Prostate gland (tissue), 2 donors: ENCODE data around the gene AATK. TPM values are rescaled to one million over a fixed set of nuclear protein-coding genes. Genes with fewer than 3 reads are reported as not detected.

Experiments
- DNase-seq: peaks from one replicate; pipeline ENCODE4 v3.0.0-alpha.2; 2019; ENCODE audit warnings: low spot score
- H3K27ac ChIP-seq, 2 donors: fragments of 200-600 bp; sonication (generic); 2 replicates each; pipeline ENCODE4 v1.5.1; 2017 to 2019
- H3K27me3 ChIP-seq: fragments of 200-600 bp; sonication (generic); replicated peaks from 2 replicates; pipeline ENCODE4 v1.5.1; 2019; ENCODE audit not compliant: insufficient read depth
- H3K36me3 ChIP-seq, 2 donors: fragments of 200-600 bp; sonication (generic); 1 replicate in 1 of 2; 2 replicates in 1 of 2; pipeline versions ENCODE4 v1.5.1 to v1.8.1; 2017 to 2019
- H3K4me1 ChIP-seq: fragments of 200-600 bp; sonication (generic); replicated peaks from 2 replicates; pipeline ENCODE4 v1.5.1; 2019
- H3K4me3 ChIP-seq, 2 donors: fragments of 200-600 bp; sonication (generic); 2 replicates each; pipeline ENCODE4 v1.5.1; 2017 to 2019
- H3K9me3 ChIP-seq: fragments of 200-600 bp; sonication (generic); 2 replicates; pipeline ENCODE4 v1.5.1; 2017
- POLR2A ChIP-seq: fragments of 450-650 bp; IDR thresholded peaks from one replicate; pipeline ENCODE4 v1.6.1; 2016; ENCODE audit warnings: antibody characterized with exemption, mild to moderate bottlenecking
- POLR2AphosphoS5 ChIP-seq: sonication (generic); formaldehyde crosslinking; IDR thresholded peaks from one replicate; pipeline ENCODE4 v1.6.1; 2017; ENCODE audit warnings: antibody characterized with exemption
- WGBS: methylation state at CpG from one replicate; pipeline ENCODE4 v1.1.5; 2018; 5-methylcytosine and 5-hydroxymethylcytosine counted together
- intact Hi-C: fragments of 100-400 bp; cut with DNase I; formaldehyde crosslinking; loops from one replicate; pipeline ENCODE4 v1.14.2; 2022
- total RNA-seq, 2 donors: library from RNA; depleted of rRNA; stranded (reverse); fragments of >200 nt; gene quantifications; one replicate each; pipeline ENCODE4 v1.1.0, GENCODE V29; 2016
- TF ChIP-seq, protein P1 (sequence below), 4 experiments: fragments of 200-600 bp in 2 of 4; fragments of 450-650 bp in 2 of 4; sonication (generic) in 2 of 4; IDR thresholded peaks; 1 replicate in 3 of 4; 2 replicates in 1 of 4; pipeline ENCODE4 v1.5.1; 2016 to 2019; ENCODE audit warnings: antibody characterized with exemption in 4 of 4, mild to moderate bottlenecking in 2 of 4, moderate library complexity in 2 of 4

The AATK gene
- total RNA-seq, 2 donors from 2014 or later, result 5.2 to 6.6 TPM

DNA sequence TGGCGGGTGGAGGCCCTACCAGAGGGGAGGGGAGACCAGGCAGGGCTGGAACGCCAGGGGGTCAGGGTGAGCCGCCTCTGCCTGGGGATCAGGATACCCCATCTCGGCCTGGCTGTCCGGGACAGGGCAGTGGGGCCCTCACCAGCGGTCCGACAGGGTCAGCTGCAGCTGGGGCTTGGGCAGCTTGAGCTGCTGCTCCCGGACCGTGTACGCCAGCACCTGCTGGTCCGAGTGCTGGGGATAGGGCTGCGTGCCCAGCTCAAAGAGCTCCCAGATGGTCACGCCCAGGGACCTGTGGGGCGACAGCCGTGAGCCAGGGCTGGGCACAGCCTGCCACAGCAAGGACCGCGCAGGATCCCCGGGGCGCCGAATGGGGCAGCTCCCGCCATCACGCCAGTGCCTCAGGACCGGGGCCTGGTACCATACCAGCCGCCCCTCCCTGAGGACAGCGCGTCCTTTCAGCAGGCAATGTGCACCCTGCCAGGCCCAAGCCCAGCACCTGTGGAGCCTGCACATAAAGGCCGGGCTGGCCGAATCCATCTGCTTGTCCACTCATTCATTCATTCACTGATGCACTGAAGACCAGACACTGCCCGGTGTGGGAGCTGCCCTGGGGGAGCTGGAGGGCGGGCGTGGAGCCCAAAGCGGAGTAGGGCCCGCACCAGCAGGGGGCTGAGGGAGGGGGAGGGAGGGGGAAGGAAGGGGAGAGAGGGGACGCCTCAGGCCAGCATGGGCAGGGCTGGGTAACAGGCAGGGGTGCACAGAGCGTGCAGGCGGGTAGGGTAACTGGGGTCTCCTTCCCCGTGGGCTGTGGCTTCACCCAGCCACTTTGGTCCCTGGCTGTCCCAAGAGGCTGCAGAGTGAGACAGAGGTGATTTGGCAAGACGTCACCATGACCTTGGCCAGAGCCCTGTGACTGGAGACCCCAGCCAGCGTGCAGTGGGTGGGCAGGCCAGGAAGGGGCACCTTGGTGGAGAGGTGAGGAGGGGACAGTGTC lies 42.7 kb downstream of the AATK start:
- H3K27ac ChIP-seq, result no peak overlapping the region
- no peak overlapping the region for H3K4me3 ChIP-seq
- intact Hi-C loops, result no loop called here
- H3K27me3 ChIP-seq, result no peaks in the 10 kb centered on the region
- H3K36me3 ChIP-seq, result no peaks in the 10 kb centered on the region
- no peak for DNase-seq
- WGBS, result 91% methylated on average over 24 of the region's 39 CpGs
- TF ChIP-seq, protein P1, sequence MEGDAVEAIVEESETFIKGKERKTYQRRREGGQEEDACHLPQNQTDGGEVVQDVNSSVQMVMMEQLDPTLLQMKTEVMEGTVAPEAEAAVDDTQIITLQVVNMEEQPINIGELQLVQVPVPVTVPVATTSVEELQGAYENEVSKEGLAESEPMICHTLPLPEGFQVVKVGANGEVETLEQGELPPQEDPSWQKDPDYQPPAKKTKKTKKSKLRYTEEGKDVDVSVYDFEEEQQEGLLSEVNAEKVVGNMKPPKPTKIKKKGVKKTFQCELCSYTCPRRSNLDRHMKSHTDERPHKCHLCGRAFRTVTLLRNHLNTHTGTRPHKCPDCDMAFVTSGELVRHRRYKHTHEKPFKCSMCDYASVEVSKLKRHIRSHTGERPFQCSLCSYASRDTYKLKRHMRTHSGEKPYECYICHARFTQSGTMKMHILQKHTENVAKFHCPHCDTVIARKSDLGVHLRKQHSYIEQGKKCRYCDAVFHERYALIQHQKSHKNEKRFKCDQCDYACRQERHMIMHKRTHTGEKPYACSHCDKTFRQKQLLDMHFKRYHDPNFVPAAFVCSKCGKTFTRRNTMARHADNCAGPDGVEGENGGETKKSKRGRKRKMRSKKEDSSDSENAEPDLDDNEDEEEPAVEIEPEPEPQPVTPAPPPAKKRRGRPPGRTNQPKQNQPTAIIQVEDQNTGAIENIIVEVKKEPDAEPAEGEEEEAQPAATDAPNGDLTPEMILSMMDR (IDR thresholded peaks at IDR 0.05), result no peak
- TF ChIP-seq POLR2A, result no peak
- no peak for TF ChIP-seq POLR2AphosphoS5
- no peaks in the 10 kb centered on the region for H3K9me3 ChIP-seq
- no peaks in the 10 kb centered on the region for H3K4me1 ChIP-seq

DNA sequence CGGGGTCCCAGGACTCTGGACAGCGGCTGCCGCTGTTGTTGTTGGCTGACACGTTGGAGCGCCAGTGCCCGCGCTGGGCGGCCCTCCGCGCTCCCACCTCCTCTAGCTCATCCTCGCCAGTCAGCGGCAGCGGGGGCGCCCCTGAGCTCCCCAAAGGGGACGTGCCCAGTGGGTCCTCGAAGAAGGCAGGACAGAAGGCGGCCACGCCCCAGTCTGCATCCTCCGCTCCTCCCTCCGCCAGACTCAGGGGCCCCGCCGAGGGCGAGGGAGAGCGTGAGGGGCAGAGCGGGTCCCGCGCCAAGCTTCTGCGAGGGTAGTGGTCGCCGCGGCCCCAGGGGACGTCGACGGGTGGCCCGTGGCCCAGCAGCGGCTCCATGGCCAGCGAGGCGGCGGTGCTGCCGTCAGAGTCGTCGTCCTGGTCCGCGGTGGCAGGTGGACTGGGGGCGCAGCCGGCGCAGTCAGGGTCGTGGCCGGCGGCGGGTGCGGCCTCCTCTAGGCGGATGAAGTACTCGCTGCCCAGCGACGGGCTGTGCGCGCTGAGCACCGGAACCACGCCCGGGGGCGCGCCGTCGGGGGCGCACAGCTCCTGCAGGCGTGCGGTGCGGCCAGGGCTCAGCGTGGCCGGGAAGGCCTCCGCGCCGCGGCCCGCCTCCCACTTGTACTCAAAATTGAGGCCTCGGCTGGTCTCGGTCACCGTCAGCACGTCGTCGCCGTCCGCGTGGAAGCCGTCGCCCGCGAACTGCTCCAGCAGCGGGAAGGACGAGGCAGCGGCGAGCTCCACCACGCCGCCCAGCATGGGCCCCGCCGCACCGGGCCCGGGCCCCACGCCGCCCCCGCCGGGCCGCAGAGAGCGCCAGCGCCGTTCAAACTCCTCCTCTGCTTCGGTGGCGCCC lies 43.9 kb downstream of the AATK start:
- Histone ChIP-seq H3K36me3 (no peaks in the 10 kb centered on the region), H3K27me3 (no peaks in the 10 kb centered on the region), H3K27ac (no peak overlapping the region), H3K9me3 (no peaks in the 10 kb centered on the region), H3K4me1 (no peaks in the 10 kb centered on the region), H3K4me3 (no peak overlapping the region)
- no peak for DNase-seq
- intact Hi-C loops, result no loop called here
- no peak for TF ChIP-seq POLR2AphosphoS5
- TF ChIP-seq, protein P1 (IDR thresholded peaks at IDR 0.05), result no peak
- no peak for TF ChIP-seq POLR2A
- 52% methylated on average over 106 of the region's 109 CpGs for WGBS

DNA sequence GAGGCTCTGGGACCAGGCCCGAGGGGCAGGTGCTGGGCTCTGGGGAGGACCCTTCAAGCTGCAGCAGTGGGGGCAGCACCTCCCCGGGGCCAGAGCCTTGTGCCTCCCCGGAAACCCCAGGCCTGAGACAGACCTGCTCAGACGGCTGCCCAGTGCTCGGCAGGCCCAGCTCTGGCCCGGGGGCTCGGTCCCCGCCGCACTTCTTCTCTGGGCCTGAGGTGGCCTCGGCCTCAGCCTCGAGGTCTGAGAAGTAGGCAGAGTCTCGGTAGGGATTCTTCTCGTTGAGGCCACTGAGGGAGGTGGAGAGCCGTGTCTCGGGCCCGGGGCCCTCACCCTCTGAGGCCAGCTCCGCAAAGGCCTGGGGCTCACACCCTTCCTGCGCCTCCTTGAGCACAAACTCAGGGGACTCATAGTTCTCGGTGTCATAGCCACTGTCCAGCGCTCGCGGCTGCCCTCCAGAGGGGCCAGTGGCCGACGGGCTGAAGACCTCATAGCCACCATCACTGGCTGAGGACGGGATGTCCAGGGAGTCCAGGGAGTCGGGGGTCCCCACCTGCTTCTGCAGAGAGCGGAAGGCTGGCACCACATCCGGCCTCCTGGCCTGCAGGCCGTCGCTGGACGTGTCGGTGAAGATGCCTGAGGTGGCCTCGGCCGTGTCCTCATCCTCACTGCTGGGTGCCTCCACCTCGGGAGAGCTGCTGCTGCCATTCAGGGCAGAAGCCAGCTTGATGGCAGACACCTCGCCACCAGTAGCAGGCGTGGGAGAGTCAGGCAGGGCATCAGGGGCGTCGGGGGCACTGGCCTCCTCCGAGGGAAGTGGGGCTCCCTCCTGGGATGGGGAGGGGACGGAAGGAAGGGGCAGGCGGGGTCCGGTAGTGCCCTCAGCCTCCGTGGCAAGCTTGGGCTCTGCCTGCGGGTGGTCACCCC lies 45.1 kb downstream of the AATK start:
- Histone ChIP-seq H3K4me1 (no peaks in the 10 kb centered on the region), H3K27me3 (no peaks in the 10 kb centered on the region), H3K9me3 (no peaks in the 10 kb centered on the region), H3K4me3 (no peak overlapping the region), H3K27ac (no peak overlapping the region), H3K36me3 (peaks cover 2 to 3% of the 10 kb centered on the region in 2 donors)
- intact Hi-C loops, result no loop called here
- WGBS, result 91% methylated on average over 28 of the region's 45 CpGs
- no peak for DNase-seq
- TF ChIP-seq POLR2A (no peak), POLR2AphosphoS5 (no peak)
- TF ChIP-seq, protein P1 (IDR thresholded peaks at IDR 0.05), result no peak

DNA sequence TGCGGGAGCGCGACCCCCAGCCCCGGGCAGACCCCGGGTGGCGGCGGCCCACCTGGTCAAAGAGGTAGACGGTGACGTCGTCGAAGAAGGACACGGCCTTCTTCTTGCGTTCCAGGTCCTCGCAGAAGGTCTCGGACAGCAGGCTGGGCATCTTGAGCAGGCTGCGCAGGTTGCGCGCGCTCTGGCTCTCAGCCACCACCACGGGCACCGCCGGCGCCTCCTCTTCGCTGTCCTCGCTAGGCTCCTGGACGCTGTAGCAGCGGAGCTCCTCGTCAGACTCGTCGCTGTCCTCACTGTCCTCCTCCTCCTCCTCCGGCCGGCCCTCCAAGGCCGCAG lies 45.9 kb downstream of the AATK start:
- 85% methylated on average over 31 of the region's 33 CpGs for WGBS
- peak overlapping the region in 1 of 2 donors; percentile 26 for H3K27ac ChIP-seq
- H3K9me3 ChIP-seq, result no peaks in the 10 kb centered on the region
- peak overlapping the region in 1 of 2 donors; percentile 5 for H3K4me3 ChIP-seq
- no peaks in the 10 kb centered on the region for H3K27me3 ChIP-seq
- intact Hi-C loops, result no loop called here
- H3K4me1 ChIP-seq, result no peaks in the 10 kb centered on the region
- TF ChIP-seq POLR2AphosphoS5 (no peak), POLR2A (no peak)
- TF ChIP-seq, protein P1 (IDR thresholded peaks at IDR 0.05), result no peak
- DNase-seq, result no peak
- H3K36me3 ChIP-seq, result peaks cover 3 to 5% of the 10 kb centered on the region in 2 donors
